Activated B cell treated with CpG ODN at 0.5 μM for 24 hours (primary cell): Measurements from ENCODE around the gene ARHGAP10. TPM values are rescaled to one million over a fixed set of nuclear protein-coding genes. Genes with fewer than 3 reads are reported as not detected.

Experiments used
- ATAC-seq: fragments of 200-7000 bp; cut with Tn5 transposase; one replicate; pipeline ENCODE4 v1.10.0; 2021; ENCODE audit warnings: low read depth, mild to moderate bottlenecking, moderate library complexity
- CTCF ChIA-PET: fragments of 350-600 bp; sonication (Branson Sonifier 250); formaldehyde crosslinking; loops from one replicate; lab custom pipeline; 2021; ENCODE audit warnings: antibody characterized with exemption; lab: Charles Lee
- POLR2A ChIA-PET: fragments of 350-600 bp; sonication (Branson Sonifier 250); formaldehyde crosslinking; loops from one replicate; lab custom pipeline; 2021; ENCODE audit warnings: antibody characterized with exemption; lab: Charles Lee
- DNase-seq: peaks from one replicate; pipeline ENCODE4 v3.0.0; 2022
- H3K27ac Mint-ChIP-seq: one replicate; pipeline ENCODE4 v1.8.0; 2020; ENCODE audit warnings: mixed read lengths
- H3K27me3 Mint-ChIP-seq: one replicate; pipeline ENCODE4 v1.8.0; 2021; ENCODE audit warnings: mixed read lengths
- H3K36me3 Mint-ChIP-seq: one replicate; pipeline ENCODE4 v1.8.0; 2021; ENCODE audit warnings: low read depth, mixed read lengths
- H3K4me1 Mint-ChIP-seq: one replicate; pipeline ENCODE4 v1.8.0; 2021; ENCODE audit warnings: mixed read lengths
- H3K4me3 Mint-ChIP-seq: one replicate; pipeline ENCODE4 v1.8.0; 2020; ENCODE audit warnings: mild to moderate bottlenecking, mixed read lengths
- H3K9me3 Mint-ChIP-seq: one replicate; pipeline ENCODE4 v1.8.0; 2020; ENCODE audit warnings: mixed read lengths
- intact Hi-C: fragments of 100-400 bp; cut with micrococcal nuclease; formaldehyde crosslinking; loops from one replicate; pipeline ENCODE4 v1.15.1; 2024
- total RNA-seq: library from RNA; stranded (reverse); gene quantifications from 2 replicates; pipeline ENCODE4 v1.2.3, GENCODE V29; 2022
- TF ChIP-seq, protein P1 (sequence below): fragments of 200-600 bp; IDR thresholded peaks from one replicate; pipeline ENCODE4 v1.8.0; 2022; ENCODE audit warnings: antibody characterized with exemption, mild to moderate bottlenecking

The ARHGAP10 gene
- total RNA-seq, 1 donor from 2014 or later = 0.60 TPM

DNA sequence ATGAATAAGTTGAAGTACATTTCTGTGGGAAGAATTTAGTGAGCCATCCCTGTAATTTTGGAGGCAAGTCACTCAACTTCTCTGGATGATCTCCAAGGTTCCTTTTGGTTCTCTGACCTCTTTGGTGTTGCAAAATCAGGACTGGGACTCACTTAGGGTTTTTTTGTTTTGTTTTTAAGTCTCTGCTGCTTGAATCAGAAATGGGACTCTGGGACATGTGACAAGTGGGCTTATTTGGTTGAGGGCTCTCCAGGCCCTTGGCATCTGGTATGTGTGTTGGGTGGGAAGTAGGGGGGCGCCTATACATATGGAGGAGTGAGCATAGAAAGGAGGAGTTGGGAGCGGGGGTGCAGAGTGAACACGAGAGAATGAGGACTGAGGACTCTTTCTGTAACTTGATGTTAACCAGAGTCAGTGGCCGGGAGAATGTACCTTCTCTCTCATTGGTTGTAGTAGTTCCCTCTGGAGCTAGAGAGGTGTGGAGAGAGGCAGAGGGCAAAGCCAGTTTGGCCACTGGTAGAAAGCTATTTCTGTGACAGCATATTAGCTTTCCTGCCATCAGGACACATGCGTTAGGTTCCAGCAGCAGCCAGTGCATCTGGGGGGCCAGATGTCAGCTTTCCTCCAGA lies 1.9 kb downstream of the ARHGAP10 start:
- ChIA-PET CTCF (no interaction called here), POLR2A (no interaction called here)
- no peak for ATAC-seq
- H3K27me3 Mint-ChIP-seq = peaks cover 33% of the 10 kb centered on the region
- intact Hi-C loops = loop anchor here (2.0 kb wide), 1 partner anchor 49 kb away; the partner anchor contains the start of gene PRMT9
- no peaks in the 10 kb centered on the region for H3K9me3 Mint-ChIP-seq
- DNase-seq = no peak
- H3K4me3 Mint-ChIP-seq = peak overlapping the region; percentile 59
- peaks cover 16% of the 10 kb centered on the region for H3K4me1 Mint-ChIP-seq
- TF ChIP-seq, protein P1, sequence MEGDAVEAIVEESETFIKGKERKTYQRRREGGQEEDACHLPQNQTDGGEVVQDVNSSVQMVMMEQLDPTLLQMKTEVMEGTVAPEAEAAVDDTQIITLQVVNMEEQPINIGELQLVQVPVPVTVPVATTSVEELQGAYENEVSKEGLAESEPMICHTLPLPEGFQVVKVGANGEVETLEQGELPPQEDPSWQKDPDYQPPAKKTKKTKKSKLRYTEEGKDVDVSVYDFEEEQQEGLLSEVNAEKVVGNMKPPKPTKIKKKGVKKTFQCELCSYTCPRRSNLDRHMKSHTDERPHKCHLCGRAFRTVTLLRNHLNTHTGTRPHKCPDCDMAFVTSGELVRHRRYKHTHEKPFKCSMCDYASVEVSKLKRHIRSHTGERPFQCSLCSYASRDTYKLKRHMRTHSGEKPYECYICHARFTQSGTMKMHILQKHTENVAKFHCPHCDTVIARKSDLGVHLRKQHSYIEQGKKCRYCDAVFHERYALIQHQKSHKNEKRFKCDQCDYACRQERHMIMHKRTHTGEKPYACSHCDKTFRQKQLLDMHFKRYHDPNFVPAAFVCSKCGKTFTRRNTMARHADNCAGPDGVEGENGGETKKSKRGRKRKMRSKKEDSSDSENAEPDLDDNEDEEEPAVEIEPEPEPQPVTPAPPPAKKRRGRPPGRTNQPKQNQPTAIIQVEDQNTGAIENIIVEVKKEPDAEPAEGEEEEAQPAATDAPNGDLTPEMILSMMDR = no peak
- peaks cover 3% of the 10 kb centered on the region for H3K36me3 Mint-ChIP-seq
- no peak overlapping the region for H3K27ac Mint-ChIP-seq

DNA sequence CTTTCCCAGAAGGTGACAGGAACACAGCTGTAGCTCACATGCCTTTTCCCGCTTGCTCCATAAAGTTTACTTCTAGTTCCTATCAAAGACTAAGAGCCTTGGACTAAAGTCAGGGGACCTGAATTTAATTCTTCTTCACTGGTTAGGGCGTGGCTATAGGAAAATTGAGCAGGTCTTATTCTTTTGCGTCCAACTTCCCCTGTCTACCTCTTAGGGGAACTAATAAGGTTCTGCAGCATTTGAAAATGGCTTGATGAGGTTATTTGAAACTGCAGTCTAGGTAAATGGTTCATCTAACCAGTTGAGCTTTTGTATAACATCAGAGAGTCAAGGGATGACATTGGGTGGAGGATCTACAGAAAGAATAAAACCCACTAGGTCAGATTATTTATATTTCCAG lies 2.6 kb downstream of the ARHGAP10 start:
- peaks cover 3% of the 10 kb centered on the region for H3K36me3 Mint-ChIP-seq
- TF ChIP-seq, protein P1 = no peak
- no peaks in the 10 kb centered on the region for H3K9me3 Mint-ChIP-seq
- POLR2A ChIA-PET = no interaction called here
- H3K4me1 Mint-ChIP-seq = peaks cover 16% of the 10 kb centered on the region
- no peak for DNase-seq
- H3K4me3 Mint-ChIP-seq = no peak overlapping the region
- H3K27me3 Mint-ChIP-seq = peaks cover 33% of the 10 kb centered on the region
- CTCF ChIA-PET = no interaction called here
- no peak for ATAC-seq
- intact Hi-C loops = no loop called here
- H3K27ac Mint-ChIP-seq = no peak overlapping the region

DNA sequence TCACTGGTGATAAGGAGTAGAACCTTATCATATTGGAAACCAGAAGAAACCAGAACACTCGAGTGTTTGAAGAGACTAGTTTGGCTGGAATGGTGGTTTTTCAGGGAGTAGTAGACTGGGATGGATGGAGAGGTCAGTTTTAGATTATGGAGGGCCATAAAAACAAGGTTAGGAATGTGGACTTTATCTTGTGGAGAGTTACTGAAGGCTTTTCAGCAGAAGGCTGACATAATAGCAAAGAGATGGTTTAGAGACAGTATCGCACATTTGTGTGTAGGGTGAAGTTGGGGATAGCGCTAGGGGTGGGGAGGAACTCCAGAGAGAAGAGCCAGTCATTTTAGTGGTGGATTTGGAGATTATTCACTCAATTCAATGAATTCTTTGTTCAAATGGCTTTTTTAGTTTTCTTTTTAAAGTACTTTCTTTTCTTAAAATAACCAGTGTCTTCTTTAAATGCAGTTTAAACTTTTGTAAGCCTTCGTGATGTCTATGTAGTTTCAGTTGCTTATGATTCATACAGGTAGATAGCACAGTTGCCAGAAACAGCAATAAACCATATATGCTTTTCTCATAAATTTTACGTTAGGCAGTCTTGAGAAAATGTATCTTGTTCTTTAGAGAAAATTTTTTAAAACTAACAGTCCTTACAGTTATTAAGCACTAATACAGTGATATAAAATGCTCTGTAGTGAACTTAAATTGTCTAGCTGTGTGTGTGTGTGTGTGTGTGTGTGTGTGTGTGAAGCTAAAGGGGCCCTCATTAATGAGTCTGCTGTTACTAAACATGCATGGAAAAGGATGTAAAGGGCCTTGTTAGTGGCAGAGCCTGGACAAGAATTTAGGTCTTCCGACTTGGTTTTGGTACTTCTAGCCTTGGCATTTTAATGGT lies 3.8 kb downstream of the ARHGAP10 start:
- ATAC-seq = no peak
- Mint-ChIP-seq H3K4me1 (peaks cover 16% of the 10 kb centered on the region), H3K27me3 (peaks cover 33% of the 10 kb centered on the region), H3K36me3 (peaks cover 3% of the 10 kb centered on the region), H3K9me3 (no peaks in the 10 kb centered on the region), H3K27ac (no peak overlapping the region), H3K4me3 (no peak overlapping the region)
- CTCF ChIA-PET = no interaction called here
- DNase-seq = no peak
- intact Hi-C loops = no loop called here
- TF ChIP-seq, protein P1 = no peak
- POLR2A ChIA-PET = no interaction called here

DNA sequence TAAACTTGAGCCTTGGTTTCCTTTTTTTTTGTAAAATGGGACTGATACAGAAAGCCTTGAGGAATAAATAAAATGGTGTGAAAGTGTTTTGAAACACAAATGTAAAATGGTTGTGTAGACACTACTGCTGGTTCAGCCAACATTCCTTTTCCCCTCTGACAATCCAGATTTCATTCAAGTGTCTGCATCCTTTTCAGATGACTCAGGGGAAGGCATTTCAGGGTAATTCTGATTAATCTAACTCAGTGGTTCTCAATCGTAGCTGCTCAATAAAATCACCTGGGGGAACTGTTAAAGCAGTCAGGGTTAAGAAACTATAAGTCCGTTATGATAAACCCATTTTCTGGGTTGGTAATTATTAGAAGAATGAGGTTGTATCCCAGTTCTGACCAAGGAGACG lies 4.6 kb downstream of the ARHGAP10 start:
- Mint-ChIP-seq H3K9me3 (no peaks in the 10 kb centered on the region), H3K4me1 (peaks cover 13% of the 10 kb centered on the region), H3K36me3 (peaks cover 3% of the 10 kb centered on the region), H3K4me3 (no peak overlapping the region), H3K27ac (no peak overlapping the region), H3K27me3 (peaks cover 33% of the 10 kb centered on the region)
- DNase-seq = no peak
- ChIA-PET CTCF (no interaction called here), POLR2A (no interaction called here)
- ATAC-seq = no peak
- TF ChIP-seq, protein P1 = no peak
- intact Hi-C loops = no loop called here

DNA sequence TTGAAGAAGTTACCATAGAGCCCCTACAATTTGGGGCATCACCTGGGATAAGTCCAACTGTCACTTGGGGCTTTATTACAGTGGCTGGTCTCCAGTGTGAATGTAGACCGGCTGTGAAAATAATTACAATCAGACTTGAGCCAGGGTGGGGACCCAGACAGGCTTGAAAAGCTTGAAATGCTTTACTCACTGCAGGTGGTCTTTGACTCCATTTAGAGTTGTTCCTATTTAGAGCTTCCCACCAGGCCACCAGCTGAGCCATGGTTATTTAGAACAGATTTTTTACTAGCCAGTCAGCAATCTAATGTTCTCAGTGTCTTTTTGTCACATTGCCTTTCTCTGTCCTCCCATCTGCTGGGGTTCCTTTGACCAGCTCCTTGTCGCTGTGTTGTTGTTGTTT lies 5.7 kb downstream of the ARHGAP10 start:
- POLR2A ChIA-PET = no interaction called here
- H3K27me3 Mint-ChIP-seq = peaks cover 30% of the 10 kb centered on the region
- TF ChIP-seq, protein P1 = no peak
- DNase-seq (no peak), ATAC-seq (no peak)
- intact Hi-C loops = no loop called here
- no peaks in the 10 kb centered on the region for H3K36me3 Mint-ChIP-seq
- H3K27ac Mint-ChIP-seq = no peak overlapping the region
- no peak overlapping the region for H3K4me3 Mint-ChIP-seq
- peaks cover 9% of the 10 kb centered on the region for H3K4me1 Mint-ChIP-seq
- H3K9me3 Mint-ChIP-seq = no peaks in the 10 kb centered on the region
- CTCF ChIA-PET = interaction anchor here (1.0 kb wide), 1 partner anchor 130 kb away, joined by 3 read pairs; no protein-coding TSS in a partner anchor
